ENCODE measurements around the gene SEMA5B.

GRCh38 chr3:122902326-122902725 is 125.2 kb downstream of the SEMA5B start:
- TF ChIP-seq CTCF (IDR thresholded peaks at IDR 0.05) (no peak), POLR2A (IDR thresholded peaks at IDR 0.05) (no peak)
